ENCODE measurements around the gene CD28. TPM values are rescaled to one million over a fixed set of nuclear protein-coding genes. Genes with fewer than 3 reads are reported as not detected.

CD28 gene
- total and polyA plus RNA-seq, 4 donors, result 1.0 to 11.0 (median 5.7) TPM

GRCh38 chr2:203704430-203704829, 2.0 kb upstream of the CD28 start:
- H3K36me3 ChIP-seq (ENCODE audit: control insufficient read depth in 1 of 2, insufficient read depth in 2 of 2, low read length in 1 of 2), result no peaks in the 10 kb centered on the region
- H3K9me3 ChIP-seq (ENCODE audit: control insufficient read depth, low read length), result no peaks in the 10 kb centered on the region
- intact Hi-C loops (cut with DNase I), result no loop called here
- no peak overlapping the region for H3K27ac ChIP-seq (ENCODE audit: low read depth in 1 of 2, low read length in 2 of 2)
- DNase-seq (no peak), ATAC-seq (ENCODE audit: low FRiP score) (no peak)
- H3K4me1 ChIP-seq (ENCODE audit: control insufficient read depth in 1 of 2, insufficient read depth in 2 of 2, low read length in 2 of 2), result no peaks in the 10 kb centered on the region
- no peaks in the 10 kb centered on the region for H3K27me3 ChIP-seq (ENCODE audit: control insufficient read depth in 1 of 2, insufficient read depth in 2 of 2, low read length in 1 of 2)
- 92 to 94% methylated on average over 1 of the region's 1 CpG for WGBS, 2 donors
- no peak overlapping the region for H3K4me3 ChIP-seq (ENCODE audit: low read length in 2 of 2)

- 92 to 98% methylated on average over 6 of the region's 6 CpGs for WGBS, 2 donors
- ATAC-seq (ENCODE audit: low FRiP score), result no peak
- no peaks in the 10 kb centered on the region for H3K27me3 ChIP-seq (ENCODE audit: control insufficient read depth in 1 of 2, insufficient read depth in 2 of 2, low read length in 1 of 2)
These were observed 1.3 kb upstream of the CD28 start for GRCh38 chr2:203705178-203705577.

GRCh38 chr2:203707530-203707929, 1.1 kb downstream of the CD28 start:
- no peaks in the 10 kb centered on the region for H3K27me3 ChIP-seq (ENCODE audit: control insufficient read depth in 1 of 2, insufficient read depth in 2 of 2, low read length in 1 of 2)
- H3K9me3 ChIP-seq (ENCODE audit: control insufficient read depth, low read length), result no peaks in the 10 kb centered on the region
- 88 to 89% methylated on average over 5 of the region's 5 CpGs for WGBS, 2 donors
- H3K4me3 ChIP-seq (ENCODE audit: low read length in 2 of 2), result no peak overlapping the region
- DNase-seq, result no peak
- H3K36me3 ChIP-seq (ENCODE audit: control insufficient read depth in 1 of 2, insufficient read depth in 2 of 2, low read length in 1 of 2), result no peaks in the 10 kb centered on the region
- intact Hi-C loops (cut with DNase I), result no loop called here
- ATAC-seq (ENCODE audit: low FRiP score), result no peak
- H3K4me1 ChIP-seq (ENCODE audit: control insufficient read depth in 1 of 2, insufficient read depth in 2 of 2, low read length in 2 of 2), result no peaks in the 10 kb centered on the region
- H3K27ac ChIP-seq (ENCODE audit: low read depth in 1 of 2, low read length in 2 of 2), result no peak overlapping the region

More at GRCh38 chr2:203705178-203705577, 1.3 kb upstream of the CD28 start:
- no peak for DNase-seq
- Histone ChIP-seq H3K36me3 (ENCODE audit: control insufficient read depth in 1 of 2, insufficient read depth in 2 of 2, low read length in 1 of 2) (no peaks in the 10 kb centered on the region), H3K9me3 (ENCODE audit: control insufficient read depth, low read length) (no peaks in the 10 kb centered on the region), H3K4me1 (ENCODE audit: control insufficient read depth in 1 of 2, insufficient read depth in 2 of 2, low read length in 2 of 2) (no peaks in the 10 kb centered on the region), H3K27ac (ENCODE audit: low read depth in 1 of 2, low read length in 2 of 2) (no peak overlapping the region), H3K4me3 (ENCODE audit: low read length in 2 of 2) (no peak overlapping the region)
- intact Hi-C loops (cut with DNase I), result no loop called here

GRCh38 chr2:203708846-203709396, 2.5 kb downstream of the CD28 start:
- ATAC-seq (ENCODE audit: low FRiP score), result no peak
- Histone ChIP-seq H3K4me1 (ENCODE audit: control insufficient read depth in 1 of 2, insufficient read depth in 2 of 2, low read length in 2 of 2) (no peaks in the 10 kb centered on the region), H3K27ac (ENCODE audit: low read depth in 1 of 2, low read length in 2 of 2) (no peak overlapping the region), H3K4me3 (ENCODE audit: low read length in 2 of 2) (no peak overlapping the region), H3K27me3 (ENCODE audit: control insufficient read depth in 1 of 2, insufficient read depth in 2 of 2, low read length in 1 of 2) (no peaks in the 10 kb centered on the region), H3K36me3 (ENCODE audit: control insufficient read depth in 1 of 2, insufficient read depth in 2 of 2, low read length in 1 of 2) (no peaks in the 10 kb centered on the region), H3K9me3 (ENCODE audit: control insufficient read depth, low read length) (no peaks in the 10 kb centered on the region)
- WGBS, 2 donors, result 91 to 93% methylated on average over 11 of the region's 11 CpGs
- intact Hi-C loops (cut with DNase I), result no loop called here
- DNase-seq, result no peak

GRCh38 chr2:203709416-203710040, 3.1 kb downstream of the CD28 start:
- Histone ChIP-seq H3K27ac (ENCODE audit: low read depth in 1 of 2, low read length in 2 of 2) (no peak overlapping the region), H3K36me3 (ENCODE audit: control insufficient read depth in 1 of 2, insufficient read depth in 2 of 2, low read length in 1 of 2) (no peaks in the 10 kb centered on the region), H3K4me3 (ENCODE audit: low read length in 2 of 2) (no peak overlapping the region), H3K9me3 (ENCODE audit: control insufficient read depth, low read length) (no peaks in the 10 kb centered on the region), H3K27me3 (ENCODE audit: control insufficient read depth in 1 of 2, insufficient read depth in 2 of 2, low read length in 1 of 2) (no peaks in the 10 kb centered on the region), H3K4me1 (ENCODE audit: control insufficient read depth in 1 of 2, insufficient read depth in 2 of 2, low read length in 2 of 2) (no peaks in the 10 kb centered on the region)
- DNase-seq (no peak), ATAC-seq (ENCODE audit: low FRiP score) (no peak)
- intact Hi-C loops (cut with DNase I), result no loop called here
- WGBS, 2 donors, result 83 to 88% methylated on average over 3 of the region's 3 CpGs

- no peak overlapping the region for H3K4me3 ChIP-seq (ENCODE audit: low read length in 2 of 2)
- no peaks in the 10 kb centered on the region for H3K27me3 ChIP-seq (ENCODE audit: control insufficient read depth in 1 of 2, insufficient read depth in 2 of 2, low read length in 1 of 2)
- DNase-seq (no peak), ATAC-seq (ENCODE audit: low FRiP score) (no peak)
- H3K36me3 ChIP-seq (ENCODE audit: control insufficient read depth in 1 of 2, insufficient read depth in 2 of 2, low read length in 1 of 2), result no peaks in the 10 kb centered on the region
- 60 to 62% methylated on average over 4 of the region's 4 CpGs for WGBS, 2 donors
- intact Hi-C loops (cut with DNase I), result no loop called here
- no peaks in the 10 kb centered on the region for H3K4me1 ChIP-seq (ENCODE audit: control insufficient read depth in 1 of 2, insufficient read depth in 2 of 2, low read length in 2 of 2)
- no peaks in the 10 kb centered on the region for H3K9me3 ChIP-seq (ENCODE audit: control insufficient read depth, low read length)
- H3K27ac ChIP-seq (ENCODE audit: low read depth in 1 of 2, low read length in 2 of 2), result no peak overlapping the region
These were observed 3.8 kb downstream of the CD28 start for GRCh38 chr2:203710226-203710625.

- DNase-seq (no peak), ATAC-seq (ENCODE audit: low FRiP score) (no peak)
- Histone ChIP-seq H3K27ac (ENCODE audit: low read depth in 1 of 2, low read length in 2 of 2) (no peak overlapping the region), H3K27me3 (ENCODE audit: control insufficient read depth in 1 of 2, insufficient read depth in 2 of 2, low read length in 1 of 2) (no peaks in the 10 kb centered on the region), H3K4me1 (ENCODE audit: control insufficient read depth in 1 of 2, insufficient read depth in 2 of 2, low read length in 2 of 2) (no peaks in the 10 kb centered on the region), H3K4me3 (ENCODE audit: low read length in 2 of 2) (no peak overlapping the region), H3K9me3 (ENCODE audit: control insufficient read depth, low read length) (no peaks in the 10 kb centered on the region), H3K36me3 (ENCODE audit: control insufficient read depth in 1 of 2, insufficient read depth in 2 of 2, low read length in 1 of 2) (no peaks in the 10 kb centered on the region)
- intact Hi-C loops (cut with DNase I), result no loop called here
- WGBS, 2 donors, result 83% methylated on average over 2 of the region's 2 CpGs
These were observed 4.5 kb downstream of the CD28 start for GRCh38 chr2:203710952-203711351.

- no peak overlapping the region for H3K27ac ChIP-seq (ENCODE audit: low read depth in 1 of 2, low read length in 2 of 2)
These were observed 5.0 kb downstream of the CD28 start for GRCh38 chr2:203711399-203711798.

GRCh38 chr2:203713381-203713780, 6.9 kb downstream of the CD28 start:
- intact Hi-C loops (cut with DNase I), result no loop called here
- H3K36me3 ChIP-seq (ENCODE audit: control insufficient read depth in 1 of 2, insufficient read depth in 2 of 2, low read length in 1 of 2), result no peaks in the 10 kb centered on the region
- H3K4me1 ChIP-seq (ENCODE audit: control insufficient read depth in 1 of 2, insufficient read depth in 2 of 2, low read length in 2 of 2), result no peaks in the 10 kb centered on the region
- ATAC-seq (ENCODE audit: low FRiP score) (no peak), DNase-seq (no peak)
- 83 to 85% methylated on average over 1 of the region's 1 CpG for WGBS, 2 donors
- H3K9me3 ChIP-seq (ENCODE audit: control insufficient read depth, low read length), result no peaks in the 10 kb centered on the region
- H3K27me3 ChIP-seq (ENCODE audit: control insufficient read depth in 1 of 2, insufficient read depth in 2 of 2, low read length in 1 of 2), result no peaks in the 10 kb centered on the region
- H3K27ac ChIP-seq (ENCODE audit: low read depth in 1 of 2, low read length in 2 of 2), result no peak overlapping the region
- no peak overlapping the region for H3K4me3 ChIP-seq (ENCODE audit: low read length in 2 of 2)

More at GRCh38 chr2:203711399-203711798, 5.0 kb downstream of the CD28 start:
- intact Hi-C loops (cut with DNase I), result no loop called here
- no peaks in the 10 kb centered on the region for H3K36me3 ChIP-seq (ENCODE audit: control insufficient read depth in 1 of 2, insufficient read depth in 2 of 2, low read length in 1 of 2)
- no peaks in the 10 kb centered on the region for H3K27me3 ChIP-seq (ENCODE audit: control insufficient read depth in 1 of 2, insufficient read depth in 2 of 2, low read length in 1 of 2)
- H3K4me3 ChIP-seq (ENCODE audit: low read length in 2 of 2), result no peak overlapping the region
- DNase-seq, result no peak
- H3K4me1 ChIP-seq (ENCODE audit: control insufficient read depth in 1 of 2, insufficient read depth in 2 of 2, low read length in 2 of 2), result no peaks in the 10 kb centered on the region
- ATAC-seq (ENCODE audit: low FRiP score), result no peak
- H3K9me3 ChIP-seq (ENCODE audit: control insufficient read depth, low read length), result no peaks in the 10 kb centered on the region
- WGBS, 2 donors, result 91 to 96% methylated on average over 3 of the region's 3 CpGs

All from aorta (tissue), 5 donors.